Stimulated activated naive CD8-positive, alpha-beta T cell treated with anti-CD3 and anti-CD28 coated beads, Interleukin-15, Interleukin-2, amounts not matched to agents 100 U/mL and 50 U/mL, for 24 hours (primary cell): ENCODE data around the gene SLFNL1.

Experiments
- ATAC-seq: fragments of 150-1000 bp; cut with Tn5 transposase; one replicate; pipeline ENCODE4 v1.10.0; 2021
- DNase-seq: peaks from one replicate; pipeline ENCODE4 v3.0.0; 2021

SLFNL1 gene

GRCh38 chr1:41020109-41020576, 1.4 kb downstream of the SLFNL1 start:
- ATAC-seq (no peak), DNase-seq (no peak)

- ATAC-seq (no peak), DNase-seq (no peak)
Measured at GRCh38 chr1:41019353-41019745, 2.2 kb downstream of the SLFNL1 start.

- no peak for DNase-seq
- no peak for ATAC-seq
Measured at GRCh38 chr1:41018018-41018410, 3.5 kb downstream of the SLFNL1 start.

GRCh38 chr1:41017141-41018017, 4.1 kb downstream of the SLFNL1 start:
- ATAC-seq: no peak
- no peak for DNase-seq

- ATAC-seq: no peak
- no peak for DNase-seq
Measured at GRCh38 chr1:41015897-41016470, 5.5 kb downstream of the SLFNL1 start.

- no peak for ATAC-seq
- no peak for DNase-seq
Measured at GRCh38 chr1:41015281-41015896, 6.1 kb downstream of the SLFNL1 start.

- DNase-seq (no peak), ATAC-seq (no peak)
Measured at GRCh38 chr1:41014871-41015270, 6.7 kb downstream of the SLFNL1 start.

- ATAC-seq: no peak
- no peak for DNase-seq
Measured at GRCh38 chr1:41013796-41014195, 7.7 kb downstream of the SLFNL1 start.

- DNase-seq (no peak), ATAC-seq (no peak)
Measured at GRCh38 chr1:41013024-41013423, 8.5 kb downstream of the SLFNL1 start.

GRCh38 chr1:41010345-41010744, 11.2 kb downstream of the SLFNL1 start:
- DNase-seq: no peak
- ATAC-seq: no peak

- ATAC-seq (no peak), DNase-seq (no peak)
Measured at GRCh38 chr1:41009466-41009865, 12.1 kb downstream of the SLFNL1 start.

- ATAC-seq (no peak), DNase-seq (no peak)
Measured at GRCh38 chr1:41006942-41007865, 14.3 kb downstream of the SLFNL1 start.

- ATAC-seq (no peak), DNase-seq (no peak)
Measured at GRCh38 chr1:41005876-41006275, 15.6 kb downstream of the SLFNL1 start.

GRCh38 chr1:41003640-41004220, 17.8 kb downstream of the SLFNL1 start:
- peak; percentile 98 for ATAC-seq
- peak; percentile 85 for DNase-seq

- ATAC-seq: no peak
- DNase-seq: no peak
Measured at GRCh38 chr1:41003127-41003639, 18.3 kb downstream of the SLFNL1 start.

GRCh38 chr1:40998668-40999067, 22.9 kb downstream of the SLFNL1 start:
- DNase-seq (no peak), ATAC-seq (no peak)

GRCh38 chr1:40997096-40997495, 24.4 kb downstream of the SLFNL1 start:
- no peak for DNase-seq
- no peak for ATAC-seq

GRCh38 chr1:40989066-40989465, 32.5 kb downstream of the SLFNL1 start:
- ATAC-seq: no peak
- no peak for DNase-seq

GRCh38 chr1:40988280-40988679, 33.2 kb downstream of the SLFNL1 start:
- ATAC-seq: no peak
- no peak for DNase-seq

GRCh38 chr1:40987439-40988276, 33.9 kb downstream of the SLFNL1 start:
- ATAC-seq (no peak), DNase-seq (no peak)

GRCh38 chr1:40986956-40987355, 34.6 kb downstream of the SLFNL1 start:
- ATAC-seq: no peak
- DNase-seq: no peak
